Ovary (tissue), 9 donors: ENCODE data around the gene SMIM41. TPM values are rescaled to one million over a fixed set of nuclear protein-coding genes. Genes with fewer than 3 reads are reported as not detected.
A peak's percentile ranks its signal among the peaks of the same experiment; 100 is the strongest.

ENCODE experiments used
- DNase-seq, 5 donors: peaks; one replicate each; pipeline ENCODE4 v3.0.0-alpha.2; 2019 to 2020
- H3K27ac ChIP-seq, 2 donors: fragments of 200-600 bp; one replicate each; pipeline versions ENCODE4 v1.5.1 to v1.8.0; 2019 to 2022
- H3K27me3 ChIP-seq: fragments of 200-600 bp; one replicate; pipeline ENCODE4 v1.8.0; 2022
- H3K36me3 ChIP-seq: fragments of 200-600 bp; sonication (generic); one replicate; pipeline ENCODE4 v1.5.1; 2019
- H3K4me1 ChIP-seq: one replicate; pipeline ENCODE4 v1.8.1; 2013; ENCODE audit warnings: mild to moderate bottlenecking, moderate library complexity; ENCODE audit not compliant: insufficient read depth
- H3K4me3 ChIP-seq: fragments of 200-600 bp; sonication (generic); one replicate; pipeline ENCODE4 v1.5.1; 2017
- H3K9me3 ChIP-seq, 2 donors: fragments of 200-600 bp in 1 of 2; sonication (generic) in 1 of 2; one replicate each; pipeline versions ENCODE4 v1.5.1 to v1.8.1; 2013 to 2019; ENCODE audit warnings: mild to moderate bottlenecking in 1 of 2, moderate library complexity in 1 of 2
- CTCF ChIP-seq, 3 donors: fragments of 450-650 bp in 2 of 3; fragments of 200-600 bp in 1 of 3; IDR thresholded peaks; one replicate each; pipeline versions ENCODE4 v1.5.1 to v1.8.0; 2016 to 2022; ENCODE audit warnings: antibody characterized with exemption in 3 of 3, mild to moderate bottlenecking in 1 of 3
- EP300 ChIP-seq: sonication (generic); formaldehyde crosslinking; IDR thresholded peaks from one replicate; pipeline ENCODE4 v1.6.1; 2017; ENCODE audit warnings: antibody characterized with exemption
- POLR2A ChIP-seq: fragments of 450-650 bp; IDR thresholded peaks from one replicate; pipeline ENCODE4 v1.6.1; 2017; ENCODE audit warnings: antibody characterized with exemption, mild to moderate bottlenecking, moderate library complexity
- WGBS, 3 donors: extraction: QIAGEN DNeasy Blood & Tissue Kit in 1 of 3; methylation state at CpG; one replicate each; pipeline versions ENCODE4 v1.1.5 to v1.1.7; 2013 to 2017; 5-methylcytosine and 5-hydroxymethylcytosine counted together
- intact Hi-C, 4 donors: fragments of 100-400 bp; cut with DNase I; formaldehyde crosslinking; loops; one replicate each; pipeline versions ENCODE4 v1.11.0 to v1.15.1; 2022 to 2023
- polyA plus RNA-seq, 2 donors: library from polyadenylated mRNA; stranded (reverse); fragments of 200-250 nt in 1 of 2; fragments of 350-450 nt in 1 of 2; fragmentation: Illumina TruSeq in 1 of 2; extraction: RNeasy Lipid Tissue Mini Kit (QIAGEN cat#74804) in 1 of 2; gene quantifications; one replicate each; pipeline ENCODE4 v1.2.3, GENCODE V29; 2013 to 2014
- total RNA-seq, 7 donors: library from RNA; depleted of rRNA in 2 of 7; stranded (reverse); fragments of >200 nt in 2 of 7; fragmentation: NEBNext Ultra II Directional in 3 of 7; extraction: Animal tissue kit (Norgen Biotek cat#: 25700) in 3 of 7; gene quantifications; one replicate each; pipeline versions ENCODE4 v1.1.0 to v1.2.4, GENCODE V29; 2016 to 2023
- donor health status: DM: no; HTN: no; CAD: no; lungs with moderate emphysema.
- donor health status: DM: no; HTN: no; CAD: no.
- donor health status: Bipolar disorder and iron deficiency.
- donor health status: DM: yes; HTN: yes; CAD: no.
- donor health status: DM: no; HTN: no; CAD: no.
- donor health status: DM: yes; HTN: yes; CAD: no.

SMIM41 gene
- total and polyA plus RNA-seq, 9 donors: 0.32 to 4.5 (median 2.8) TPM

DNA sequence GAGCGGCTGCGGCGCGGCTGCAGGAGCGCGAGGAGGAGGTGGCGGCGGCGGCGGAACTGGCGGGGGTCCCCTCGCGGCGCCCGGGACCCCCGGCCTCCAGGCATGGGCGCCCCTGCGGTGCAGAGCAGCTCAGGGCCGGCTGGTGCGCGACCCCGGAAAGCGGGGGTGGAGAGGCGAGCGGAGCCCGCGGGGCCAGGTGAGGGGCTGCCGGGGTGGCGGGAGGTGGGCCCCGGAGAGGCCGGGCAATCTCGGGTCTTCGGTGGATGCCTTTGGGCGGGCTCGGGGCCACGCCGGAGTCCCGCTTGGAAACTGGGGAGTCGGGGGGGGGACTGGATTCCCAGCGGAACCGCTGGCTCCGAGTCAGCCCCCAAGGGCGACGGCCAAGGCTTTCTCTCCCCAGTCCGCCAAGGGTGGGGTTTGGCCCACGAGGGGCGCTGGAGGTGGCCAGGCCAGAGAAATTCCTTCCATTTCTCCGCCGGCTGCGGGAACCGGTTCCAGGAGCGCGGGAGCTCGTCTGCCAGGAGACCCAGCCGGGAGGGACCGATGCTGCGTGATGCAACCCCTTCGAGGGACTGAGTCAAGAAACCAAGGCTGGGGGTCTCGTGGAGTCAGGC lies 42.1 kb upstream of the SMIM41 start:
- Histone ChIP-seq H3K27me3 (no peaks in the 10 kb centered on the region), H3K9me3 (no peaks in the 10 kb centered on the region), H3K4me1 (peaks cover 2% of the 10 kb centered on the region), H3K27ac (peak overlapping the region; percentile 84 to 95), H3K4me3 (peak overlapping the region; percentile 73), H3K36me3 (no peaks in the 10 kb centered on the region)
- DNase-seq: peak; percentile 80 to 89 (median 86)
- intact Hi-C loops: loop anchor here in 1 of 4 donors (5.0 kb wide), 1 partner anchor 1010 kb away; the partner anchor contains the start of gene SLC11A2
- 1 to 2% (median 1%) methylated on average over 38 to 57 of the region's 59 CpGs for WGBS, 3 donors
- TF ChIP-seq CTCF (IDR thresholded peaks at IDR 0.05) (no peak), EP300 (no peak), POLR2A (peak; percentile 40)

GRCh38 chr12:52038447-52038846 lies 41.1 kb upstream of the SMIM41 start:
- H3K27ac ChIP-seq: peak overlapping the region; percentile 84 to 95
- H3K27me3 ChIP-seq: no peaks in the 10 kb centered on the region
- intact Hi-C loops: loop anchor here in 1 of 4 donors (5.0 kb wide), 1 partner anchor 1011 kb away; the partner anchor contains the start of gene SLC11A2
- 81 to 88% (median 86%) methylated on average over 6 of the region's 6 CpGs for WGBS, 3 donors
- peak overlapping the region; percentile 73 for H3K4me3 ChIP-seq
- DNase-seq: peak in 2 of 5 donors; percentile 36 to 48
- TF ChIP-seq POLR2A (no peak), CTCF (IDR thresholded peaks at IDR 0.05) (no peak), EP300 (no peak)
- H3K9me3 ChIP-seq: no peaks in the 10 kb centered on the region
- peaks cover 4% of the 10 kb centered on the region for H3K4me1 ChIP-seq
- H3K36me3 ChIP-seq: no peaks in the 10 kb centered on the region

DNA sequence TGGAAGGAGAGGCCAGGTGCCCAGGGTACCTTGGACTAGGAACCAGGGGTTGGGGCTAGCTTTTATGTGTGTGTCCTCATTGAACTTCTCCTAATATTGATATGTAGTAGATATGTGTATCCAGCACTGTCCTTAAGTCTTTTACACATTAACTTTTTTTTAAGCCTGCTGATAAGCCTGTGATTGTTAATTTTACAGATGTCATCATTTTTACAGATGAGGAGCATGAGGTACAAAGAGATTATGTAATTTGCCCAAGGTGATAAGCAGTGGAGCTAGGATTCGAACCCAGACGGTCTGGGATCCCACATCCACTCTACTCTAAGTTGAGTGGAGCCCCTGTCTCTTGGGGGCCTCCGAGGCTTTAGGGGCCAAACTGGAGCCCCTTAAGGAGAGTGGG lies 38.5 kb upstream of the SMIM41 start:
- intact Hi-C loops: loop anchor here in 1 of 4 donors (10.0 kb wide), 1 partner anchor 1004 kb away; no protein-coding TSS in a partner anchor
- Histone ChIP-seq H3K27ac (peak overlapping the region; percentile 10 to 94), H3K27me3 (no peaks in the 10 kb centered on the region), H3K4me1 (peaks cover 22% of the 10 kb centered on the region), H3K36me3 (no peaks in the 10 kb centered on the region), H3K9me3 (no peaks in the 10 kb centered on the region), H3K4me3 (no peak overlapping the region)
- WGBS, 3 donors: 87 to 94% (median 87%) methylated on average over 3 of the region's 3 CpGs
- no peak for DNase-seq
- no peak for TF ChIP-seq CTCF (IDR thresholded peaks at IDR 0.05)
- no peak for TF ChIP-seq EP300
- no peak for TF ChIP-seq POLR2A

DNA sequence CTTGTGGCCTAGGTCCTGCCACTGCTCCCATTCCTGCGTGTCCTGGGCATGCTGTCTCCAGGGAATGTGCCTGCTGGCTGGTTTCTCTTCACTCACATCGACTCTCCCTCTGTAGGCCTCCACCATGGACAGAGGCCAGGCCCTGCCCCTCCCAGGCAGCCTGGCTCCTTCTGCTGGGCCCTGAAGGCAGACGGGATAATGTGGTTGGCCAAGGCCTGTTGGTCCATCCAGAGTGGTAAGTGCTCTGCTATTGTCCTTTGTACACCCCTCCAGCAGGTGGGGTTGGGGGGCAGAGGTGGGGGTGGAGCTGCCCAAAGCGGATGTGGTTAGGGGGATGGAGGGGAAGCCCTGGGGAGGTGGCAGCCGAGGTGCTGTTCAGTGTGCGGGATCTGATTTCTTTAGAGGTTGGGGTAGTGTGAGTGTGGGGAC lies 37.8 kb upstream of the SMIM41 start:
- intact Hi-C loops: loop anchor here in 1 of 4 donors (10.0 kb wide), 1 partner anchor 1003 kb away; no protein-coding TSS in a partner anchor
- peaks cover 24% of the 10 kb centered on the region for H3K4me1 ChIP-seq
- peak; percentile 63 to 77 (median 69) for DNase-seq

More for the DNA sequence above, 37.8 kb upstream of the SMIM41 start:
- TF ChIP-seq EP300: no peak
- TF ChIP-seq POLR2A: no peak
- TF ChIP-seq CTCF (IDR thresholded peaks at IDR 0.05): no peak
- Histone ChIP-seq H3K27ac (peak overlapping the region; percentile 92 to 94), H3K4me3 (no peak overlapping the region), H3K9me3 (no peaks in the 10 kb centered on the region), H3K36me3 (no peaks in the 10 kb centered on the region), H3K27me3 (no peaks in the 10 kb centered on the region)
- 67 to 68% (median 67%) methylated on average over 6 of the region's 6 CpGs for WGBS, 3 donors
